Stimulated activated CD4-positive, alpha-beta T cell treated with anti-CD3 and anti-CD28 coated beads, Interleukin-1b, Interleukin-23, amount 100 ng/mL, for 4 hours (primary cell): ENCODE results near the gene PRKRIP1.
"Not testable (repeated sequence)": the region's sequence is repeated elsewhere in the genome, so short reads cannot be mapped to it uniquely, and the experiment has no call there.

Experiments used
- DNase-seq, 2 donors: peaks; one replicate each; pipeline ENCODE4 v3.0.0-alpha.2; 2020; ENCODE audit warnings: low read depth in 2 of 2

PRKRIP1 gene

GRCh38 chr7:102395873-102396709 lies at the start of gene PRKRIP1:
Gene PRKRIP1, plus strand, starts transcription at chr7:102396363. Its CDS starts 49 bp downstream, at chr7:102396412.
- peak; percentile 62 to 71 for DNase-seq

GRCh38 chr7:102346983-102347382 lies 49.2 kb upstream of the PRKRIP1 start:
- not testable (repeated sequence) for DNase-seq

- not testable (repeated sequence) for DNase-seq
Observed at GRCh38 chr7:102356344-102356743, 39.8 kb upstream of the PRKRIP1 start, which contains the start of gene SPDYE6. Gene SPDYE6, minus strand, starts transcription at chr7:102356444. Its CDS starts 421 bp downstream, at chr7:102356023.

- DNase-seq: peak; percentile 80 to 83
Observed at GRCh38 chr7:102363549-102364393, 32.4 kb upstream of the PRKRIP1 start.

GRCh38 chr7:102364394-102364886 lies 31.7 kb upstream of the PRKRIP1 start:
- peak in 1 of 2 donors; percentile 9 for DNase-seq

- DNase-seq: not testable (repeated sequence)
Observed at GRCh38 chr7:102365390-102365789, 30.8 kb upstream of the PRKRIP1 start.

GRCh38 chr7:102370038-102370437 lies 26.1 kb upstream of the PRKRIP1 start:
- not testable (repeated sequence) for DNase-seq

GRCh38 chr7:102372796-102373195 lies 23.4 kb upstream of the PRKRIP1 start:
- DNase-seq: not testable (repeated sequence)

GRCh38 chr7:102376964-102377466 lies 19.1 kb upstream of the PRKRIP1 start:
- no peak for DNase-seq

GRCh38 chr7:102380837-102381236 lies 15.3 kb upstream of the PRKRIP1 start:
- not testable (repeated sequence) for DNase-seq

- not testable (repeated sequence) for DNase-seq
Observed at GRCh38 chr7:102381696-102382425, 14.3 kb upstream of the PRKRIP1 start.

- no peak for DNase-seq
Observed at GRCh38 chr7:102387064-102387463, 9.1 kb upstream of the PRKRIP1 start.

- DNase-seq: no peak
Observed at GRCh38 chr7:102389810-102390209, 6.4 kb upstream of the PRKRIP1 start.

- DNase-seq: peak; percentile 37 to 60
Observed at GRCh38 chr7:102390697-102391484, 5.3 kb upstream of the PRKRIP1 start.

- no peak for DNase-seq
Observed at GRCh38 chr7:102392330-102392729, 3.8 kb upstream of the PRKRIP1 start.

GRCh38 chr7:102393467-102393866 lies 2.7 kb upstream of the PRKRIP1 start:
- no peak for DNase-seq

- no peak for DNase-seq
Observed at GRCh38 chr7:102395592-102395872, 631 bp upstream of the PRKRIP1 start.

GRCh38 chr7:102396710-102397019 lies 502 bp downstream of the PRKRIP1 start:
- no peak for DNase-seq

GRCh38 chr7:102398543-102398942 lies 2.4 kb downstream of the PRKRIP1 start:
- DNase-seq: no peak

- DNase-seq: no peak
Observed at GRCh38 chr7:102400360-102400759, 4.2 kb downstream of the PRKRIP1 start.

- no peak for DNase-seq
Observed at GRCh38 chr7:102403563-102403962, 7.4 kb downstream of the PRKRIP1 start.
